Measurements from ENCODE around the gene RBM34.

The RBM34 gene

GRCh38 chr1:235152235-235152634 is 8.8 kb downstream of the RBM34 start:
- DNase-seq (ENCODE audit: low read depth in 2 of 2) = no peak

GRCh38 chr1:235151033-235151432 is 10.0 kb downstream of the RBM34 start:
- DNase-seq (ENCODE audit: low read depth in 2 of 2) = no peak

GRCh38 chr1:235149824-235150223 is 11.2 kb downstream of the RBM34 start:
- DNase-seq (ENCODE audit: low read depth in 2 of 2) = no peak

DNA sequence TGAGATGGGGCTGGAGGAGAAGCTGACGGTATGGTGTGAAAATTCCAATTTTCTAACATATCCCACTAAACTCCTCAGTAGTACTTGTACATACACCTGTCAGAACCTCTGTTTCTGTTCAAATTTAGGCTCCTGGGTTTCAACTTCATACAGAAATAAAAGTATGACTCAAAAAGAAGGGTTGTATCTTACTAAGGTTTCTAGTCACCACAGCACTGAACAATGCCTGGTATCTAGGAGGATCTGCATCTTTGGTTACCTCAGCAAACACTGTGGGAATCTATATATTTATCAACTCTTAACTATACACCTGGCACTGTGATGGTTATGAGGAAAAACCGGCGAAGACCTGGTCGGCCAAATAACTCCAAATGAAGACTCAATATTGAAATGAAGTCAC is 13.8 kb downstream of the RBM34 start:
- no peak for DNase-seq (ENCODE audit: low read depth in 2 of 2)

GRCh38 chr1:235145639-235146038 is 15.4 kb downstream of the RBM34 start:
- DNase-seq (ENCODE audit: low read depth in 2 of 2) = no peak

DNA sequence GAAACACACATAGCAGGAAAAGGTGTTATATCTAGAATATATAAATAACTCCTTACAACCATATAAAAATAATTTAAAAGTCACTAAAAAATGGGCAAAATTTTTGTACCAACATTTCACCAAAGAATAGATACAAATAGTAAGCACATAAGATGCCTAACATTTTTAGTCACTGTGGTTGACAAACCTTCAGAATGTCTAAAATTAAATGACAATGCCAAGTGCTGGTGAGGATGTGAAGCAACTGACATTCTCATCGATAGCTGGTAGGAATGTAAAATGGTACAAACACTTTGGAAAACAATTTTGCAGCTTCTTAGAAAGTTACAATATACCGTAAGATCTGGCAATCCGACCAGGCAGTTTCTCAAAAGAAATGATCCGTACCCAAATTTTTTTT is 18.1 kb downstream of the RBM34 start:
- no peak for DNase-seq (ENCODE audit: low read depth in 2 of 2)

GRCh38 chr1:235139315-235139714 is 21.7 kb downstream of the RBM34 start:
- DNase-seq (ENCODE audit: low read depth in 2 of 2) = no peak

GRCh38 chr1:235138821-235139220 is 22.2 kb downstream of the RBM34 start:
- DNase-seq (ENCODE audit: low read depth in 2 of 2) = no peak

GRCh38 chr1:235136111-235136510 is 24.9 kb downstream of the RBM34 start:
- DNase-seq (ENCODE audit: low read depth in 2 of 2) = no peak

- DNase-seq (ENCODE audit: low read depth in 2 of 2) = no peak
Observed at GRCh38 chr1:235134171-235134570, 26.9 kb downstream of the RBM34 start.

DNA sequence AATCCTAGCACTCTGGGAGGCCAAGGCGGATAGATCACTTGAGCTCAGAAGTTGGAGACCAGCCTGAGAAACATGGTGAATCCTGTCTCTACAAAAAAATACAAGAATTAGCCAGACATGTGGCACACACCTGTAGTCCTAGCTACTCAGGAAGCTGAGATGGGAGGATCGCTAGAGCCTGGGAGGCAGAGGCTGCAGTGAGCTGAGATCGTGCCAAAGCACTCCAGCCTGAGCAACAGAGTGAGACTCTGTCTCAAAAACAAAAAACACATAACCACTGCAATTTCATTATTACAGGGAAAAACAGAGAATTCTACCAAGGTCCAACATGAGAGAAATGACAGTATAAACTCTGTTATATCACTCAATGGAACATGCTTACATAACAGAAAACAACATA is 28.0 kb downstream of the RBM34 start:
- DNase-seq (ENCODE audit: low read depth in 2 of 2) = no peak

DNA sequence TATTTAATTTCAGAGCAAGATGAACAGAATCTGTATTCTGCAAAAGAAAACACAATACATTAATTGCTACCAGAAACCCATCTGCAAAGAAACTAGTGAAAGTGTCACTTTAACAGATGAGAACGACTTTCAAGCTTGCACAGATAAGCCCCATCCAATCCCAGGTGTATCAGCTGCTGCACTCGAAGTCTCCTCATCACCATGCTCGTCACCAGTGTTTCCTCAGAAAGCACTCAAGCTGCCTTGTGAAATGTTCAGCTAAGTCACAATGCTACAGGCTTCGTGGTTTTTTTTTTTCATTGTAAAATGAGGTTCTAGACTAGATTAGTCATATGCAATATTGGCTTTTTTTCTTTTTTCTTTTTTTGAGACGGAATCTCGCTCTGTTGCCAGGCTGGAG is 29.1 kb downstream of the RBM34 start:
- DNase-seq (ENCODE audit: low read depth in 2 of 2) = no peak

DNA sequence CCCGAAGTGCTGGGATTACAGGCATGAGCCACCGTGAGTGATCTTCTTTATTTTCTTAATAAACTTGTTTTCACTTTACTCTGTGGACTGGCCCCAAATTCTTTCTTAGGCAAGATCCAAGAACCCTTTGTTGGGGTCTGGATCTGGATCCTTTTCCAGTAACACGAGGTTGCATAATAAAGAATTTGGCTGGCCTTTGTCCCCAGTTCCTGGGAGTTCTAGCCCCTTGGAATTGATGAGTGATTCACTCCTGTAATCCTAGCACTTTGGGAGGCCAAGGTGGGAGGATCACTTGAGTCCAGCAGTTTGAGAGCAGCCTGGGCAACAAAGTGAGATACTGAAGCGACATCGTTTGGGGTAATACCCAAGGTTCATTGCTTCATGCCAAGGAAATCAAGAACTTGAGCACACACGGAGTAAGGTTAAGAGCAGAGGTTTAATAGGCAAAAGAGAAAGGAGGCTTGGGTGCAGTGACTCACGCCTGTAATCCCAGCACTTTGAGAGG is 30.2 kb downstream of the RBM34 start:
- no peak for DNase-seq (ENCODE audit: low read depth in 2 of 2)

DNA sequence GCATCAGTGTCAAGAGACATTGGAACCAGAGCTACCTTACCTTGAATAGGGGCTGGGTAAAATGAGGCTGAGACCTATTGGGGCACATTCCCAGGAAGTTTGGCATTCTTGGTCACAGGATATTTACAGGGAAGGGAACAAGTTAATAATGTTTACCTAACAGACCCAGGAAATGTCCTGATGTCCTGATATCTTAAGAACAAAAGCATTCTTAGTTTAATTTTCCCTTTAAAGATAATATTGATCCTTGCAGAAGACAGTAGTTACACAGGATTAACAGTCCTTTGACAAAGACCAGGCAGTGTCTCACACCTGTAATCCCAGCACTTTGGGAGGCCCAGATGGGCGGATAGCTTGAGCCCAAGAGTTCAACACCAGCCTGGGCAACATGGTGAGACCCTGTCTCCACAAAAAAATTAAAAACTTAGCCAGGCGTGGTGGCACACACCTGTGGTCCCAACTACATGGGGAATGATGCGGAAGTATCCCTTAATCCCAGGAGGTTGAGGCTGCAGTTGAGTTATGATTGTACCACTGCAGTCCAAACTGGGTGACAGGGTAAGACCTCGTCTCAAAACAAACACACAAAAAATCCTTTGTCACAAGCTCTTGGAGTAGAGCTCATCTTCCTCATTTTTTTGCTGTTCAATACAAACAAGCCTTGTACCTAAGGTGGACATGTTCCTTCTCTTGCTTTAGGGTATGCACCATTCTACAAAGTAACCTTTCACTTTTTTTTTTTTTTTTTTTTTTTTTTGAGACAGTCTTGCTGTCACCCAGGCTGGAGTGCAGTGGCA is 31.1 kb downstream of the RBM34 start:
- DNase-seq (ENCODE audit: low read depth in 2 of 2) = no peak

- DNase-seq (ENCODE audit: low read depth in 2 of 2) = peak; percentile 87 to 89
Observed at GRCh38 chr1:235128456-235129328, 32.4 kb downstream of the RBM34 start, which contains the start of gene TOMM20. TOMM20 (minus strand) TSS chr1:235128837; CDS start chr1:235128715, 122 bp downstream.

- no peak for DNase-seq (ENCODE audit: low read depth in 2 of 2)
Observed at GRCh38 chr1:235127732-235128455, 33.2 kb downstream of the RBM34 start.

GRCh38 chr1:235127203-235127602 is 33.8 kb downstream of the RBM34 start:
- DNase-seq (ENCODE audit: low read depth in 2 of 2) = no peak

GRCh38 chr1:235124665-235125064 is 36.4 kb downstream of the RBM34 start:
- no peak for DNase-seq (ENCODE audit: low read depth in 2 of 2)

DNA sequence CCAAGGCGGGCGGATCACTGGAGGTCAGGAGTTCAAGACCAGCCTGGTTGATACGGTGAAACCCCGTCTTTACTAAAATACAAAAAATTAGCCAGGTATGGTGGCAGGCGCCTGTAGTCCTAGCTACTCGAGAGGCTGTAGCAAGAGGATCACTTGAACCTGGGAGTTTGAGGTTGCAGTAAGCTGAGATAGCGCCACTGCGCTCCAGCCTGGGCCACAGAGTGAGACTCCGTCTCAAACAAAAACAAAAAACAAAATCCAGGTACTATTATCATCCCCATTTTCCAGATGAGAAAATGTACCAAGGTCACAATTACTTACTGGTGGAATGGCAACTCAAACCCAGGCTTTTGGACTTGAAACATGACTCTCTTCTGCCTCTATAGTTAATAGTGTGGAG is 36.9 kb downstream of the RBM34 start:
- DNase-seq (ENCODE audit: low read depth in 2 of 2) = no peak

DNA sequence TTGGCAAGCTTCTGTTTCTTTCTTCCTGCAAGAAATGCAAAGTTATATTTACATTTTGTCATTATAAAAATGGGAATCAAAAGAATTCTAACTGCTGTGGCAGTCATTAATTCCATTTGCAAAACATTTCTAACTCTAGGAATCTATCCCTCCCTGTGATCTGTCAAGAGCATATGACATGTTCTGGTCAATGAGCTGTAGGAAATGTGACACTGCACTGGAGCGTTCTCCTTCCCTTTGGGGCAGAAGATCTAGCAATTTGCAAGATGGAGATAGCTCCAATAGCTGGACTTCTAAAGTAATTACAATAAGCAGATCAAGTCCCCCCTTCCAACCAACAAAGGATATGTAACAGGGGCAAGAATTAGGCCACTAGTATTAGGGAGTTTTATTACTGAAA is 38.7 kb downstream of the RBM34 start:
- DNase-seq (ENCODE audit: low read depth in 2 of 2) = no peak

GRCh38 chr1:235113183-235113917 is 47.7 kb downstream of the RBM34 start:
- no peak for DNase-seq (ENCODE audit: low read depth in 2 of 2)
